ENCODE results near the gene C1orf167.

Gene C1orf167

DNA sequence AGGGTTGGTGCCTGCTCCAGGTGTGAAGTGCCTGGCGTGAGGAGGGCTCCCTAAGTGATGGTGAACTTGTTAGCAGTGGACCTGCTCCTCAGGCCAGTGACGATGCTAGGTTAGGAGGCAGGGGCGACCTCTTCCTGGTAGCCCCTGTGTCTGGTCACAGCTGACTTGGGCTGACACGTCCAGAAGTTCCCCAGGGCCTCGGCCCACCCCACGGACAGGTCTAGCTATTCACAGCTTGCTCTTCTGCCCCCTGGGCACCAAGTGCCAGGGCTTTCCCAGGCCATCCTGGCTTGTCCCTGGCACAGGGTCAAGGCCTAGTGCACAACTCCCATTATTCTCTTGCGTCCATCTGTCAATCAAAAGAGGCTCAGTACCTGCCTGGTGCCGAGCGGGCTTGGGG is 10.9 kb upstream of the C1orf167 start:
- Histone ChIP-seq H3K36me3 (ENCODE audit: low read length) (no peaks in the 10 kb centered on the region), H3K4me2 (ENCODE audit: low read depth, low read length, poor library complexity, severe bottlenecking) (no peak overlapping the region), H3K79me2 (ENCODE audit: insufficient read depth, low read length) (no peaks in the 10 kb centered on the region)

DNA sequence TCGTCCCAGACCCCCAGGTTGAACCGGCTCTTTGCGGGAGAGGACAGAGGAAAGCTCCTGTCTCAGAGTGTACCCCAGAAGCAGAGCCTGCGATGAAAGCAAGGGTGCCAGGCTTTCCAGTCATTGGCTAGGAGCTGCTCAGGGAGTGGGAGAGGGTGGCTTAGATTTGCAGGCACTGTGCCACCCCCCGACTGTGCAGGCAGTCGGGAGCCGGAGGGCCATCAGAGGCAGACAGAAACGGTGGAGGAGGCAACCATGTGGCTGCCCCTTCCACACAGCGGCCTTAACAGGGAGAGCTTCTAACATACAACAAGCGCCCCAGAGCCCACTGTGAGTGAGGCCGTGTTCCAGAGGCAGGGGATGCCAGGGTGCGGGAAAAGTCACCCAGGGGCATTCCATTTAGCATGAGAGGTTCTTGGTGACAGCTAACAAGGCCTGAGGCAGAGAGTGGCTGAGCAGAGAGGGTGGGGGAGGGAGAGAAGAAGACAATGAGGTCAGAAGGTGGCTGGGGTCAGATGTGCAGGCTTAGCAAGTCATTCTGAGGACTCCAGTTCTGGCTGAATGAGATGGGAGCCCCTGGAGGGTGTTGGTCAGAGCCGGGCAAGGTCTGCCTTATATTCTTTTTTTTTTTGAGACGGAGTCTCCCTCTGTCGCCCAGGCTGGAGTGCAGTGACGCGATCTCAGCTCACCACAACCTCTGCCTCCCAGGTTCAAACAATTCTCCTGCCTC is 9.5 kb upstream of the C1orf167 start:
- Histone ChIP-seq H2AFZ (ENCODE audit: low read depth, low read length, severe bottlenecking) (no peak overlapping the region), H3K4me3 (ENCODE audit: insufficient read depth, low read length, poor library complexity, severe bottlenecking) (no peak overlapping the region), H3K27me3 (ENCODE audit: low read length) (no peaks in the 10 kb centered on the region), H3K9me2 (replicated peaks; ENCODE audit: insufficient read depth, low read length) (no peaks in the 10 kb centered on the region), H3K79me2 (ENCODE audit: insufficient read depth, low read length) (no peaks in the 10 kb centered on the region), H3K27ac (ENCODE audit: low read depth, low read length) (no peak overlapping the region), H3K9ac (ENCODE audit: low read length) (no peak overlapping the region), H3K4me2 (ENCODE audit: low read depth, low read length, poor library complexity, severe bottlenecking) (no peak overlapping the region), H3K36me3 (ENCODE audit: low read length) (no peaks in the 10 kb centered on the region), H3F3A (ENCODE audit: insufficient read depth) (no peaks in the 10 kb centered on the region), H4K20me1 (ENCODE audit: low read depth, low read length) (no peaks in the 10 kb centered on the region), H3K9me3 (ENCODE audit: insufficient read depth, low read length) (no peaks in the 10 kb centered on the region)
- no peak for TF ChIP-seq EZH2phosphoT487 (conservative IDR thresholded peaks at IDR 0.05; ENCODE audit: low read length)
- TF ChIP-seq, protein P1, sequence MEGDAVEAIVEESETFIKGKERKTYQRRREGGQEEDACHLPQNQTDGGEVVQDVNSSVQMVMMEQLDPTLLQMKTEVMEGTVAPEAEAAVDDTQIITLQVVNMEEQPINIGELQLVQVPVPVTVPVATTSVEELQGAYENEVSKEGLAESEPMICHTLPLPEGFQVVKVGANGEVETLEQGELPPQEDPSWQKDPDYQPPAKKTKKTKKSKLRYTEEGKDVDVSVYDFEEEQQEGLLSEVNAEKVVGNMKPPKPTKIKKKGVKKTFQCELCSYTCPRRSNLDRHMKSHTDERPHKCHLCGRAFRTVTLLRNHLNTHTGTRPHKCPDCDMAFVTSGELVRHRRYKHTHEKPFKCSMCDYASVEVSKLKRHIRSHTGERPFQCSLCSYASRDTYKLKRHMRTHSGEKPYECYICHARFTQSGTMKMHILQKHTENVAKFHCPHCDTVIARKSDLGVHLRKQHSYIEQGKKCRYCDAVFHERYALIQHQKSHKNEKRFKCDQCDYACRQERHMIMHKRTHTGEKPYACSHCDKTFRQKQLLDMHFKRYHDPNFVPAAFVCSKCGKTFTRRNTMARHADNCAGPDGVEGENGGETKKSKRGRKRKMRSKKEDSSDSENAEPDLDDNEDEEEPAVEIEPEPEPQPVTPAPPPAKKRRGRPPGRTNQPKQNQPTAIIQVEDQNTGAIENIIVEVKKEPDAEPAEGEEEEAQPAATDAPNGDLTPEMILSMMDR (IDR thresholded peaks at IDR 0.05; ENCODE audit: insufficient read depth, low read length, poor library complexity, severe bottlenecking): no peak

More for the DNA sequence above, 10.9 kb upstream of the C1orf167 start:
- H3K27me3 ChIP-seq (ENCODE audit: low read length): no peaks in the 10 kb centered on the region
- no peak overlapping the region for H3K9ac ChIP-seq (ENCODE audit: low read length)
- H3K27ac ChIP-seq (ENCODE audit: low read depth, low read length): no peak overlapping the region
- H3K9me2 ChIP-seq (replicated peaks; ENCODE audit: insufficient read depth, low read length): no peaks in the 10 kb centered on the region
- no peak for TF ChIP-seq EZH2phosphoT487 (conservative IDR thresholded peaks at IDR 0.05; ENCODE audit: low read length)
- TF ChIP-seq, protein P1 (IDR thresholded peaks at IDR 0.05; ENCODE audit: insufficient read depth, low read length, poor library complexity, severe bottlenecking): no peak
- H4K20me1 ChIP-seq (ENCODE audit: low read depth, low read length): no peaks in the 10 kb centered on the region
- H3K9me3 ChIP-seq (ENCODE audit: insufficient read depth, low read length): no peaks in the 10 kb centered on the region
- H2AFZ ChIP-seq (ENCODE audit: low read depth, low read length, severe bottlenecking): no peak overlapping the region
- no peaks in the 10 kb centered on the region for H3F3A ChIP-seq (ENCODE audit: insufficient read depth)
- no peak overlapping the region for H3K4me3 ChIP-seq (ENCODE audit: insufficient read depth, low read length, poor library complexity, severe bottlenecking)

DNA sequence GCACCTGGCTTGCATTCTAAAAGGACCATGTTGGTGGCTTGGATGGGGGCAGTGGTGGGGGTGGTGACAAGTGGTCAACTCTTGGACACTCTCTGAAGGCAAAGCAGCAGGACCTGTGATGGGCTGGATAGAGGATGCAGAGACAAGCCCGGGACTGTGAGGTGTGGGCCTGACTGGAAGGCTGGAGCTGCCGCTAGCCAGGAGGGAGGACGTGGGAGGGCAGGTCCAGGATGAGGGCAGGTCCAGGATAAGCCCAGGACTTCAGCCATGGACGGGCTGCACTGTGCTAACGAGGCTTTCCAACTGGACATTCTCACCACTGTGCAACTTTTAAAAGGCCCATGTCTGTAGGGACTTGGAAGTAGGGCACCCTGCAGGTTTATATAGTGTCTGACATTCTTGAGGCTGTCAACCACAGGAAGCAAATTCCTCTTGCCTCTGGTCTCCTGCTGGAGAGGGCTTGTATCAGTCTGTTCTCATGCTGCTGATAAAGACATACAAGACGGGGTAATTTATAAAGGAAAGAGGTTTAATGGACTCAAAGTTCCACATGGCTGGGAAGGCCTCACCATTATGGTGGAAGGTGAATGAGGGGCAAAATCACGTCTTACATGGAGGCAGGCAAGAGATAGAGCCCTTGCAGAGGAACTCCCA is 8.3 kb upstream of the C1orf167 start:
- Histone ChIP-seq H3K9ac (ENCODE audit: low read length) (no peak overlapping the region), H3K27ac (ENCODE audit: low read depth, low read length) (no peak overlapping the region), H3K4me3 (ENCODE audit: insufficient read depth, low read length, poor library complexity, severe bottlenecking) (no peak overlapping the region), H3K27me3 (ENCODE audit: low read length) (no peaks in the 10 kb centered on the region), H3K79me2 (ENCODE audit: insufficient read depth, low read length) (no peaks in the 10 kb centered on the region), H3K36me3 (ENCODE audit: low read length) (no peaks in the 10 kb centered on the region), H3F3A (ENCODE audit: insufficient read depth) (no peaks in the 10 kb centered on the region), H4K20me1 (ENCODE audit: low read depth, low read length) (no peaks in the 10 kb centered on the region), H2AFZ (ENCODE audit: low read depth, low read length, severe bottlenecking) (no peak overlapping the region), H3K4me2 (ENCODE audit: low read depth, low read length, poor library complexity, severe bottlenecking) (no peak overlapping the region), H3K9me3 (ENCODE audit: insufficient read depth, low read length) (no peaks in the 10 kb centered on the region), H3K9me2 (replicated peaks; ENCODE audit: insufficient read depth, low read length) (no peaks in the 10 kb centered on the region)
- TF ChIP-seq EZH2phosphoT487 (conservative IDR thresholded peaks at IDR 0.05; ENCODE audit: low read length): no peak
- TF ChIP-seq, protein P1 (IDR thresholded peaks at IDR 0.05; ENCODE audit: insufficient read depth, low read length, poor library complexity, severe bottlenecking): no peak
